HepG2 (cell line): ENCODE data around the gene PPP1R18. TPM values are rescaled to one million over a fixed set of nuclear protein-coding genes. Genes with fewer than 3 reads are reported as not detected.

ENCODE experiments used
- ATAC-seq: fragments of 200-7000 bp; cut with Tn5 transposase; 3 replicates; pipeline ENCODE4 v1.9.1; 2020; ENCODE audit warnings: mild to moderate bottlenecking, moderate library complexity
- BruUV-seq: library from RNA; stranded (reverse); fragments of 400-500 nt; replicated peaks from 2 replicates; lab custom pipeline; 2021; lab: Mats Ljungman, UMichigan
- CTCF ChIA-PET: fragments of 300-600 bp; formaldehyde crosslinking; extraction: SDS; loops from one replicate; lab custom pipeline; 2021; ENCODE audit warnings: low total read pairs, inconsistent platforms, low intra/inter-chr PET ratio; lab: Yijun Ruan, JAX
- POLR2A ChIA-PET: fragments of 350-600 bp; sonication (Branson Sonifier 250); formaldehyde crosslinking; loops from one replicate; lab custom pipeline; 2020; ENCODE audit warnings: antibody characterized with exemption, inconsistent platforms; lab: Yijun Ruan, JAX
- DNase-seq: peaks from one replicate; pipeline ENCODE4 v3.0.0-alpha.2; 2015; ENCODE audit warnings: low spot score
- FAIRE-seq: peaks from 3 replicates; lab custom pipeline; 2011; peaks lifted over from hg19 to GRCh38; lab: Jason Lieb, UNC
- H2AFZ ChIP-seq: one replicate; pipeline ENCODE4 v1.6.1; 2011; ENCODE audit warnings: low read length, inconsistent platforms
- H3K27ac ChIP-seq: fragments of 300-600 bp; 3 replicates; pipeline ENCODE4 v1.8.0; 2011; ENCODE audit warnings: mixed run types, mild to moderate bottlenecking, mixed read lengths, low read length, inconsistent platforms; ENCODE audit not compliant: insufficient read depth; ENCODE audit errors: extremely low read length
- H3K27me3 ChIP-seq, 2 experiments: fragments of 200-600 bp in 1 of 2; 2 replicates in 1 of 2; 3 replicates in 1 of 2; pipeline versions ENCODE4 v1.6.0 to v1.8.0; 2011; ENCODE audit warnings: low read length in 2 of 2, mild to moderate bottlenecking in 2 of 2, moderate library complexity in 2 of 2, inconsistent platforms in 1 of 2; ENCODE audit not compliant: insufficient read depth in 2 of 2, control insufficient read depth in 1 of 2
- H3K36me3 ChIP-seq, 2 experiments: fragments of 200-600 bp in 1 of 2; replicated peaks in 1 of 2; 2 replicates in 1 of 2; 3 replicates in 1 of 2; pipeline versions ENCODE4 v1.5.1 to v1.8.0; 2011; ENCODE audit warnings: low read length in 2 of 2, inconsistent platforms in 1 of 2; ENCODE audit not compliant: insufficient read depth in 2 of 2, control insufficient read depth in 1 of 2
- H3K4me1 ChIP-seq: 2 replicates; pipeline ENCODE4 v1.5.1; 2012; ENCODE audit warnings: low read length, inconsistent platforms; ENCODE audit not compliant: insufficient read depth
- H3K4me2 ChIP-seq: 2 replicates; pipeline ENCODE4 v1.6.0; 2011; ENCODE audit warnings: low read depth, low read length, inconsistent platforms
- H3K4me3 ChIP-seq, 3 experiments: fragments of 200-600 bp in 1 of 3; sonication (generic), shearing (Covaris generic) in 1 of 3; replicated peaks in 1 of 3; 2 replicates each; pipeline ENCODE4 v1.5.1; 2011 to 2016; ENCODE audit warnings: low read length in 3 of 3, inconsistent platforms in 2 of 3, low read depth in 2 of 3, mild to moderate bottlenecking in 2 of 3, control low read depth in 1 of 3, mixed read lengths in 1 of 3; ENCODE audit not compliant: insufficient read depth in 1 of 3
- H3K79me2 ChIP-seq: one replicate; pipeline ENCODE4 v1.6.1; 2011; ENCODE audit warnings: low read length, inconsistent platforms; ENCODE audit not compliant: insufficient read depth
- H3K9ac ChIP-seq: 2 replicates; pipeline ENCODE4 v1.6.0; 2011; ENCODE audit warnings: mild to moderate bottlenecking, low read depth, low read length, inconsistent platforms; ENCODE audit not compliant: insufficient read depth
- H3K9me3 ChIP-seq: 2 replicates; pipeline ENCODE4 v1.5.1; 2012; ENCODE audit warnings: mild to moderate bottlenecking, low read length
- H4K20me1 ChIP-seq: 2 replicates; pipeline ENCODE4 v1.6.0; 2011; ENCODE audit warnings: inconsistent platforms, mild to moderate bottlenecking, low read length, moderate library complexity; ENCODE audit not compliant: insufficient read depth
- DMAP1 ChIP-seq: IDR thresholded peaks from 2 replicates; pipeline ENCODE4 v1.6.1; 2016
- GLI4 ChIP-seq: sonication (generic); formaldehyde crosslinking; IDR thresholded peaks from 2 replicates; pipeline ENCODE4 v1.5.1; 2020; ENCODE audit warnings: missing genetic modification reagents, mild to moderate bottlenecking, moderate library complexity, borderline replicate concordance
- HIVEP1 ChIP-seq: sonication (generic); formaldehyde crosslinking; IDR thresholded peaks from 2 replicates; pipeline ENCODE4 v1.4.0; 2020; ENCODE audit warnings: mild to moderate bottlenecking, missing genetic modification reagents
- KLF9 ChIP-seq: IDR thresholded peaks from 2 replicates; pipeline ENCODE4 v1.6.1; 2016; ENCODE audit warnings: low read depth
- MAFF ChIP-seq: IDR thresholded peaks from 2 replicates; pipeline ENCODE4 v1.6.1; 2011; ENCODE audit warnings: low read depth, low read length, improper control_type of control experiment
- PRPF4 ChIP-seq: fragments of 200-400 bp; formaldehyde crosslinking; IDR thresholded peaks from 2 replicates; pipeline ENCODE4 v1.6.1; 2016; ENCODE audit warnings: low read length, low read depth; ENCODE audit not compliant: poor library complexity, severe bottlenecking
- RBFOX2 ChIP-seq: fragments of 200-400 bp; formaldehyde crosslinking; IDR thresholded peaks from 2 replicates; pipeline ENCODE4 v1.6.1; 2017; ENCODE audit warnings: low read depth, mild to moderate bottlenecking, low read length
- TCF12 ChIP-seq, 2 experiments: fragments of 450-650 bp in 1 of 2; sonication (generic) in 1 of 2; formaldehyde crosslinking in 1 of 2; IDR thresholded peaks; 2 replicates each; pipeline versions ENCODE4 v1.6.1 to v1.8.0; 2017 to 2022; ENCODE audit warnings: antibody characterized with exemption in 1 of 2, mild to moderate bottlenecking in 1 of 2, missing genetic modification reagents in 1 of 2, moderate library complexity in 1 of 2
- TEAD2 ChIP-seq: sonication (generic); formaldehyde crosslinking; IDR thresholded peaks from 2 replicates; pipeline ENCODE4 v1.9.0; 2021; ENCODE audit warnings: missing genetic modification reagents
- ZBTB7A ChIP-seq: sonication (generic); formaldehyde crosslinking; IDR thresholded peaks from 2 replicates; pipeline ENCODE4 v1.8.0; 2022; ENCODE audit warnings: mild to moderate bottlenecking, missing genetic modification reagents
- ZFP41 ChIP-seq: sonication (generic); formaldehyde crosslinking; IDR thresholded peaks from 2 replicates; pipeline ENCODE4 v1.4.0; 2020; ENCODE audit warnings: mild to moderate bottlenecking, missing genetic modification reagents, borderline replicate concordance
- ZNF20 ChIP-seq: sonication (generic); formaldehyde crosslinking; IDR thresholded peaks from 2 replicates; pipeline ENCODE4 v1.4.0; 2020; ENCODE audit warnings: mild to moderate bottlenecking, moderate library complexity, missing genetic modification reagents
- ZNF234 ChIP-seq: sonication (generic); formaldehyde crosslinking; conservative IDR thresholded peaks from 2 replicates; pipeline ENCODE4 v1.5.1; 2020; ENCODE audit warnings: mild to moderate bottlenecking, missing genetic modification reagents
- ZNF747 ChIP-seq: sonication (generic); formaldehyde crosslinking; IDR thresholded peaks from 2 replicates; pipeline ENCODE4 v1.8.1; 2023; ENCODE audit warnings: missing genetic modification reagents, mild to moderate bottlenecking, borderline replicate concordance
- ZNF75D ChIP-seq: sonication (generic); formaldehyde crosslinking; IDR thresholded peaks from 2 replicates; pipeline ENCODE4 v1.8.1; 2023; ENCODE audit warnings: missing genetic modification reagents, mild to moderate bottlenecking, borderline replicate concordance
- ZNF841 ChIP-seq: sonication (generic); formaldehyde crosslinking; IDR thresholded peaks from 2 replicates; pipeline ENCODE4 v1.8.1; 2023; ENCODE audit warnings: missing genetic modification reagents, borderline replicate concordance
- WGBS: methylation state at CpG from one replicate; pipeline ENCODE4 v1.1.6; 2017; ENCODE audit warnings: low lambda C conversion rate; 5-methylcytosine and 5-hydroxymethylcytosine counted together
- in situ Hi-C: cut with HindIII; loops from 2 replicates; pipeline ENCODE4 v1.10.0; 2017; ENCODE audit warnings: low pct_unique_long_range_greater_than_20kb; ENCODE audit not compliant: extremely low pct_ligation_motif_present
- intact Hi-C: fragments of 100-400 bp; cut with micrococcal nuclease; formaldehyde crosslinking; loops from one replicate; pipeline ENCODE4 v1.10.0; 2022; ENCODE audit not compliant: unreplicated experiment
- polyA plus RNA-seq, 8 experiments: library from polyadenylated mRNA; depleted of rRNA in 3 of 8; stranded (reverse) in 7 of 8; unstranded in 1 of 8; fragments of >200 nt; fragmentation: Illumina TruSeq in 4 of 8; extraction: Trizol in 4 of 8; gene quantifications; 2 replicates each; pipeline versions ENCODE4 v1.2.1 to v1.2.3, GENCODE V29; 2011 to 2016; ENCODE audit warnings: low read depth in 4 of 8, missing spikeins in 1 of 8, mixed read lengths in 1 of 8; ENCODE audit not compliant: insufficient read depth in 1 of 8
- total RNA-seq, 5 experiments: library from RNA; depleted of rRNA; stranded (reverse); fragments of >200 nt; fragmentation: Illumina TruSeq; extraction: Trizol; gene quantifications; 2 replicates each; pipeline ENCODE4 v1.2.3, GENCODE V29; 2016; ENCODE audit warnings: low read depth in 1 of 5
- TF ChIP-seq, protein P1 (sequence below): sonication (generic); formaldehyde crosslinking; IDR thresholded peaks from 2 replicates; pipeline ENCODE4 v1.5.1; 2020; ENCODE audit warnings: missing genetic modification reagents, mild to moderate bottlenecking, borderline replicate concordance
- TF ChIP-seq, protein P2 (sequence below): sonication (generic); formaldehyde crosslinking; IDR thresholded peaks from 2 replicates; pipeline ENCODE4 v1.4.0; 2020; ENCODE audit warnings: missing genetic modification reagents
- TF ChIP-seq, protein P3 (sequence below): sonication (generic); formaldehyde crosslinking; IDR thresholded peaks from 2 replicates; pipeline ENCODE4 v1.4.0; 2020; ENCODE audit warnings: missing genetic modification reagents, mild to moderate bottlenecking, borderline replicate concordance

PPP1R18 gene
- total and polyA plus RNA-seq, 2 of the 13 experiments (the other 11 are each of a cell fraction or from before 2014, with no cell fraction given): 4.9 to 9.2 TPM

DNA sequence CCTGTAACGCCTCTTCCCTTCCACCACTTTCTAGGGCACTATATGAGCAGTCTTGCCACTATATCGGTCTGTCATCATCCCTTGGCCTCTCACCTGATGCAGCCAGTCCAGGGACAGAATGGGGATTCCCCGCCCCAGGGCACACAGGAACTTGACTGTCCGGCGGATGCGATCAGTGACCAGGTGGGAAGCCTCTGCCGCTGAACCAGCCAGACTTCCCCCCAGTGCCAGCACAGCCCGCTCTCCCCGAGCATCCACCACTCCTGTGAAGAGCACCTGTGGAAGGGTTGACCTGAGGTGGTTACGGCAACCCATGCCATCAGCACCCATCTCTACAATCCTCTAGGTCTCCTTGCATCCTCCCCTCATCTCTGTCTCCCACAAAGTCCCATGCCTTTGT lies 16.6 kb upstream of the PPP1R18 start:
- Histone ChIP-seq H4K20me1 (no peaks in the 10 kb centered on the region), H3K4me2 (no peak overlapping the region), H3K4me3 (no peak overlapping the region), H3K36me3 (peaks cover 2 to 47% of the 10 kb centered on the region in 2 experiments), H3K9ac (no peak overlapping the region), H3K79me2 (no peaks in the 10 kb centered on the region), H3K4me1 (peaks cover 12% of the 10 kb centered on the region; the same call in 1 of the 2 replicates), H3K27me3 (no peaks in the 10 kb centered on the region), H2AFZ (no peak overlapping the region), H3K9me3 (no peaks in the 10 kb centered on the region), H3K27ac (no peak overlapping the region)
- in situ Hi-C loops: no loop called here
- TF ChIP-seq, protein P1, sequence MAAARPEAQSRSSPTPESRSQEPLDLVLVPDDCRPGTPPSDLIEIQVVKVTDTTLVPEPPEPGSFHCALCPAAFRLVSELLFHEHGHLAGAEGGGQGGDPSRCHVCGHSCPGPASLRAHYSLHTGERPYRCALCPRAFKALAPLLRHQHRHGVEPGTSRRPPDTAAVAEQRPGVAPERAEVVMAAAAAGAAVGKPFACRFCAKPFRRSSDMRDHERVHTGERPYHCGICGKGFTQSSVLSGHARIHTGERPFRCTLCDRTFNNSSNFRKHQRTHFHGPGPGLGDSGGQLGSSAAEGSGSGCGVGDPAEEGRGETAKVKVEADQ (CRISPR knock-in tag): no peak
- TF ChIP-seq, protein P2, sequence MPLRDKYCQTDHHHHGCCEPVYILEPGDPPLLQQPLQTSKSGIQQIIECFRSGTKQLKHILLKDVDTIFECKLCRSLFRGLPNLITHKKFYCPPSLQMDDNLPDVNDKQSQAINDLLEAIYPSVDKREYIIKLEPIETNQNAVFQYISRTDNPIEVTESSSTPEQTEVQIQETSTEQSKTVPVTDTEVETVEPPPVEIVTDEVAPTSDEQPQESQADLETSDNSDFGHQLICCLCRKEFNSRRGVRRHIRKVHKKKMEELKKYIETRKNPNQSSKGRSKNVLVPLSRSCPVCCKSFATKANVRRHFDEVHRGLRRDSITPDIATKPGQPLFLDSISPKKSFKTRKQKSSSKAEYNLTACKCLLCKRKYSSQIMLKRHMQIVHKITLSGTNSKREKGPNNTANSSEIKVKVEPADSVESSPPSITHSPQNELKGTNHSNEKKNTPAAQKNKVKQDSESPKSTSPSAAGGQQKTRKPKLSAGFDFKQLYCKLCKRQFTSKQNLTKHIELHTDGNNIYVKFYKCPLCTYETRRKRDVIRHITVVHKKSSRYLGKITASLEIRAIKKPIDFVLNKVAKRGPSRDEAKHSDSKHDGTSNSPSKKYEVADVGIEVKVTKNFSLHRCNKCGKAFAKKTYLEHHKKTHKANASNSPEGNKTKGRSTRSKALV (CRISPR knock-in tag): no peak
- TF ChIP-seq DMAP1 (no peak), ZNF20 (CRISPR knock-in tag) (no peak), ZNF234 (CRISPR knock-in tag) (no peak), ZBTB7A (CRISPR knock-in tag) (no peak), KLF9 (CRISPR knock-in tag) (no peak), ZNF841 (CRISPR knock-in tag) (no peak), TCF12 (IDR thresholded peaks at IDR 0.05) (no peak), TCF12 (CRISPR knock-in tag; IDR thresholded peaks at IDR 0.05) (no peak), GLI4 (no peak), PRPF4 (no peak), ZNF747 (no peak), ZNF75D (CRISPR knock-in tag) (no peak), RBFOX2 (no peak), TEAD2 (CRISPR knock-in tag) (no peak), HIVEP1 (CRISPR knock-in tag) (no peak), MAFF (no peak), ZFP41 (CRISPR knock-in tag) (no peak)
- TF ChIP-seq, protein P3, sequence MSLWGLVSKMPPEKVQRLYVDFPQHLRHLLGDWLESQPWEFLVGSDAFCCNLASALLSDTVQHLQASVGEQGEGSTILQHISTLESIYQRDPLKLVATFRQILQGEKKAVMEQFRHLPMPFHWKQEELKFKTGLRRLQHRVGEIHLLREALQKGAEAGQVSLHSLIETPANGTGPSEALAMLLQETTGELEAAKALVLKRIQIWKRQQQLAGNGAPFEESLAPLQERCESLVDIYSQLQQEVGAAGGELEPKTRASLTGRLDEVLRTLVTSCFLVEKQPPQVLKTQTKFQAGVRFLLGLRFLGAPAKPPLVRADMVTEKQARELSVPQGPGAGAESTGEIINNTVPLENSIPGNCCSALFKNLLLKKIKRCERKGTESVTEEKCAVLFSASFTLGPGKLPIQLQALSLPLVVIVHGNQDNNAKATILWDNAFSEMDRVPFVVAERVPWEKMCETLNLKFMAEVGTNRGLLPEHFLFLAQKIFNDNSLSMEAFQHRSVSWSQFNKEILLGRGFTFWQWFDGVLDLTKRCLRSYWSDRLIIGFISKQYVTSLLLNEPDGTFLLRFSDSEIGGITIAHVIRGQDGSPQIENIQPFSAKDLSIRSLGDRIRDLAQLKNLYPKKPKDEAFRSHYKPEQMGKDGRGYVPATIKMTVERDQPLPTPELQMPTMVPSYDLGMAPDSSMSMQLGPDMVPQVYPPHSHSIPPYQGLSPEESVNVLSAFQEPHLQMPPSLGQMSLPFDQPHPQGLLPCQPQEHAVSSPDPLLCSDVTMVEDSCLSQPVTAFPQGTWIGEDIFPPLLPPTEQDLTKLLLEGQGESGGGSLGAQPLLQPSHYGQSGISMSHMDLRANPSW (CRISPR knock-in tag): no peak
- intact Hi-C loops: no loop called here
- FAIRE-seq (no peak), DNase-seq (no peak), ATAC-seq (no peak)
- WGBS: over 99% methylated on average over 8 of the region's 10 CpGs
- POLR2A ChIA-PET: interaction anchor here (0.8 to 1.8 kb wide), 3 partner anchors 8 to 14 kb away, joined by 3 to 18 read pairs (median 4); partner anchors contain the start of genes MDC1 and NRM
- BruUV-seq: no TSS peak
- CTCF ChIA-PET: no interaction called here
